Tibial nerve (tissue), 4 donors: ENCODE data around the gene GALNTL6. TPM values are rescaled to one million over a fixed set of nuclear protein-coding genes. Genes with fewer than 3 reads are reported as not detected.

ENCODE experiments used
- DNase-seq, 2 donors: peaks; one replicate each; pipeline ENCODE4 v3.0.0-alpha.2; 2019; ENCODE audit warnings: low spot score in 2 of 2
- H3K27ac ChIP-seq, 4 donors: fragments of 200-600 bp; sonication (generic) in 3 of 4; one replicate each; pipeline ENCODE4 v1.5.1; 2017 to 2019; ENCODE audit warnings: mild to moderate bottlenecking in 1 of 4
- H3K27me3 ChIP-seq, 2 donors: fragments of 200-600 bp; sonication (generic) in 1 of 2; one replicate each; pipeline versions ENCODE4 v1.5.1 to v1.6.0; 2017 to 2019
- H3K36me3 ChIP-seq, 3 donors: fragments of 200-600 bp; sonication (generic); one replicate each; pipeline ENCODE4 v1.5.1; 2018 to 2019
- H3K4me1 ChIP-seq, 4 donors: fragments of 200-600 bp; sonication (generic) in 3 of 4; one replicate each; pipeline ENCODE4 v1.5.1; 2017 to 2019
- H3K4me3 ChIP-seq, 4 donors: fragments of 200-600 bp; sonication (generic) in 3 of 4; one replicate each; pipeline ENCODE4 v1.5.1; 2017 to 2019; ENCODE audit warnings: mild to moderate bottlenecking in 1 of 4, moderate library complexity in 1 of 4
- H3K9me3 ChIP-seq, 4 donors: fragments of 200-600 bp; sonication (generic) in 3 of 4; one replicate each; pipeline ENCODE4 v1.5.1; 2017 to 2019
- EP300 ChIP-seq, 2 donors: sonication (generic); formaldehyde crosslinking; IDR thresholded peaks; one replicate each; pipeline ENCODE4 v1.6.1; 2017; ENCODE audit warnings: antibody characterized with exemption in 2 of 2, mild to moderate bottlenecking in 1 of 2
- POLR2A ChIP-seq, 2 donors: fragments of 450-650 bp; IDR thresholded peaks; one replicate each; pipeline ENCODE4 v1.6.1; 2017; ENCODE audit warnings: antibody characterized with exemption in 2 of 2, mild to moderate bottlenecking in 2 of 2, moderate library complexity in 2 of 2
- WGBS, 2 donors: methylation state at CpG; one replicate each; pipeline ENCODE4 v1.1.5; 2018; 5-methylcytosine and 5-hydroxymethylcytosine counted together
- total RNA-seq, 4 donors: library from RNA; depleted of rRNA; stranded (reverse); fragments of >200 nt; gene quantifications; one replicate each; pipeline ENCODE4 v1.1.0, GENCODE V29; 2016
- TF ChIP-seq, protein P1 (sequence below), 5 experiments: fragments of 200-600 bp in 3 of 5; fragments of 450-650 bp in 2 of 5; sonication (generic) in 3 of 5; IDR thresholded peaks; one replicate each; pipeline ENCODE4 v1.5.1; 2016 to 2019; ENCODE audit warnings: antibody characterized with exemption in 5 of 5, mild to moderate bottlenecking in 3 of 5, moderate library complexity in 2 of 5

Gene GALNTL6
- total RNA-seq, 4 donors from 2014 or later: not detected

DNA sequence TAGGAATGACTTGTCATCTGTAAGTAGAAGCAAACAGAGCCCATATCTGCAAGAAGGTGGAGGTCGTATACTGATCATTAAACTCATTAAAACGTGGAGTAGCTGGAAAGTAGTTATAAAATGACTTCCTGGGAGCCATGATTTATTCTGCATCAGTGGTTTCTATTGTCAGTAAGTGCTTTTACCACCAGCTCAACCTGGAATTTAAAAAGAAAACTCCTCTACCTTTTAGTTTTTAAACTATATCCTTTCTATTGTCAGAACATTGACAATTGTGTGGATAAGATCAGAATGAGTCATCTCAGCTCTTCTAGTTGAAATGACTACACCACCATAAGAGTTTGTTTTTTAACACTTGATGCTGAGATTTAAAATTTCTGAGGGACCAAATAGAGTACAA, 704.2 kb downstream of the GALNTL6 start:
- no peak overlapping the region for H3K27ac ChIP-seq
- no peaks in the 10 kb centered on the region for H3K27me3 ChIP-seq
- no peaks in the 10 kb centered on the region for H3K36me3 ChIP-seq
- no peaks in the 10 kb centered on the region for H3K4me1 ChIP-seq
- WGBS, 2 donors: 41 to 42% methylated on average over 2 of the region's 2 CpGs
- TF ChIP-seq EP300 (IDR thresholded peaks at IDR 0.05) (no peak), POLR2A (IDR thresholded peaks at IDR 0.05) (no peak)
- TF ChIP-seq, protein P1, sequence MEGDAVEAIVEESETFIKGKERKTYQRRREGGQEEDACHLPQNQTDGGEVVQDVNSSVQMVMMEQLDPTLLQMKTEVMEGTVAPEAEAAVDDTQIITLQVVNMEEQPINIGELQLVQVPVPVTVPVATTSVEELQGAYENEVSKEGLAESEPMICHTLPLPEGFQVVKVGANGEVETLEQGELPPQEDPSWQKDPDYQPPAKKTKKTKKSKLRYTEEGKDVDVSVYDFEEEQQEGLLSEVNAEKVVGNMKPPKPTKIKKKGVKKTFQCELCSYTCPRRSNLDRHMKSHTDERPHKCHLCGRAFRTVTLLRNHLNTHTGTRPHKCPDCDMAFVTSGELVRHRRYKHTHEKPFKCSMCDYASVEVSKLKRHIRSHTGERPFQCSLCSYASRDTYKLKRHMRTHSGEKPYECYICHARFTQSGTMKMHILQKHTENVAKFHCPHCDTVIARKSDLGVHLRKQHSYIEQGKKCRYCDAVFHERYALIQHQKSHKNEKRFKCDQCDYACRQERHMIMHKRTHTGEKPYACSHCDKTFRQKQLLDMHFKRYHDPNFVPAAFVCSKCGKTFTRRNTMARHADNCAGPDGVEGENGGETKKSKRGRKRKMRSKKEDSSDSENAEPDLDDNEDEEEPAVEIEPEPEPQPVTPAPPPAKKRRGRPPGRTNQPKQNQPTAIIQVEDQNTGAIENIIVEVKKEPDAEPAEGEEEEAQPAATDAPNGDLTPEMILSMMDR (IDR thresholded peaks at IDR 0.05): no peak
- H3K4me3 ChIP-seq: no peak overlapping the region
- no peaks in the 10 kb centered on the region for H3K9me3 ChIP-seq
- no peak for DNase-seq

DNA sequence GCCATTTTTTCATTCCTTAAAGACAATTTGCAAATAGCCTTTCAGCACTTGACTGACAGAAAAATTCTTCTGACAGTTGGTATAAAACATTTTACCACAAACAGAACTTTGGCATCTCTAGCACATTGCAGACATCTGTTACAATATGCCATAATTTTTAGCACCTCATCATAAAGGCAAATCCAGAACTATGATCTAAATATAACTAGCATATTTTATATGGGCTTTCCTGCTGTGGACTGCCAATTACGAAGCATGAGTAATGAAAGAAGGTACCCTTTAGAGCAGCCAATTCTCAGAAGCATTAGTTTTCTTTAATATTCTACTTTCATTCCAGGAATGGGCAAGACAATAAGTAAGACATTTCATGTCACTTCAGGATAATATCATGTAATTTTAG, 708.0 kb downstream of the GALNTL6 start:
- Histone ChIP-seq H3K27me3 (no peaks in the 10 kb centered on the region), H3K27ac (no peak overlapping the region), H3K4me3 (no peak overlapping the region), H3K36me3 (no peaks in the 10 kb centered on the region), H3K4me1 (no peaks in the 10 kb centered on the region), H3K9me3 (no peaks in the 10 kb centered on the region)
- 41 to 43% methylated on average over 1 of the region's 1 CpG for WGBS, 2 donors
- no peak for DNase-seq
- TF ChIP-seq, protein P1 (IDR thresholded peaks at IDR 0.05): no peak
- no peak for TF ChIP-seq POLR2A (IDR thresholded peaks at IDR 0.05)
- TF ChIP-seq EP300 (IDR thresholded peaks at IDR 0.05): no peak

DNA sequence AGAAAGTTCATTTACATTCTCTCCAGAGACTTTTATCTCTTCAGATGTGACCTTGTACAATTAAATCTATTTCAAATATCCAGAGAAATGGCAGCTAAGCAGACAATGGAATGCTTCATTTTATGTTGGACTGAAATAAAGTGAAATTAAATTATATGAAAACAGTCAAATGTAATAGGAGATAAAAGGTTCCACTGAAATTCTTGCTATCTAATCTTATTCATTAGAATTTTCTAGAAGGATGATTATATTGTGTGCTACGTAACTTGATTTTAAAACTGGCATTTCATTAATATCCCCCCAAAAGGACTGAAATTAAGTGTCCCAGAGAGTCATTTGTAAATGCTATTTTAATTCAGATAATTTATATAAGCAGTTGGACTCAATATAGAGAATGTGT, 708.5 kb downstream of the GALNTL6 start:
- TF ChIP-seq POLR2A (IDR thresholded peaks at IDR 0.05) (no peak), EP300 (IDR thresholded peaks at IDR 0.05) (no peak)
- TF ChIP-seq, protein P1 (IDR thresholded peaks at IDR 0.05): no peak
- no peak for DNase-seq
- H3K4me1 ChIP-seq: no peaks in the 10 kb centered on the region
- no peaks in the 10 kb centered on the region for H3K36me3 ChIP-seq
- H3K27me3 ChIP-seq: no peaks in the 10 kb centered on the region
- H3K27ac ChIP-seq: no peak overlapping the region
- H3K4me3 ChIP-seq: no peak overlapping the region
- WGBS, 2 donors: 83 to 93% methylated on average over 1 of the region's 1 CpG
- no peaks in the 10 kb centered on the region for H3K9me3 ChIP-seq

DNA sequence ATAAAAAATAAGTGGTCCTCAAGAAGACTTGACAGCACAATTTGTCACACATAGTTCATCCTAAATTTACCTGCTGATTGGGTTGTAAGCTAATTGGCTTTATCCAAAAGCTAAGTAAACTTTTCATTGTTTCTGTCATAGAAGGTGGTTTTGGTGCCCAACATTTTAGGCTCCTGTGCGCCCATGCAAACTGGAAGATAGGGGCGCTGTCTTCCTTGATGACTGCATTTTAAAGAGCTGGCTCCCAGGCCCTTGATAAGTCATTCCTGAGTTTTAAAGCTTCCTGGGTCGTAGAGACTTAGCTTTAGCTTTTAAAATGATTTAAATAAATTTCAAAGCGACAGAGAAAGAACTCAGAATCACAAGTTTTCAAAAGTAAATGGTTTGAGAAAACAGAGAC, 730.0 kb downstream of the GALNTL6 start:
- TF ChIP-seq, protein P1 (IDR thresholded peaks at IDR 0.05): no peak
- no peak for TF ChIP-seq EP300 (IDR thresholded peaks at IDR 0.05)
- TF ChIP-seq POLR2A (IDR thresholded peaks at IDR 0.05): no peak
- DNase-seq: no peak
- no peaks in the 10 kb centered on the region for H3K9me3 ChIP-seq
- no peaks in the 10 kb centered on the region for H3K27me3 ChIP-seq
- H3K4me3 ChIP-seq: no peak overlapping the region
- no peak overlapping the region for H3K27ac ChIP-seq
- WGBS, 2 donors: 73 to 79% methylated on average over 4 of the region's 4 CpGs
- H3K36me3 ChIP-seq: no peaks in the 10 kb centered on the region
- H3K4me1 ChIP-seq: no peaks in the 10 kb centered on the region

DNA sequence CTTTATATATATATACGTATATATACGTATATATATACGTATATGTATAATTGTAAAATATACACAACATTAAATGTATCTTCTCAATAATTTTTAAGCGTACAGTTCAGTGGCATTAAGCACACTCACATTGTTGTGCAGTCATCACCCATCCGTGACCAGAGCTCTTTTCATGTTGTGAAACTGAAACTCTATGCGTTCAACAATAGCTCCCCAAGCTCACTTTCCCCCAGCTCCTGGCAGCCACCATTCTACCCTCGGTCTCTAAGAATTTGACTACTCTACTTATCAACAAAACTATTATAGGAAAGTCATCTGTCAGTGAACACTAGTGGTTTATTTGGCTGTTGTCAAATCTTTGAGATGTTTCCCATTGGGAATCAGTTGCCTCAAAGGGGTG, 733.6 kb downstream of the GALNTL6 start:
- WGBS, 2 donors: 69 to 72% methylated on average over 7 of the region's 7 CpGs
- TF ChIP-seq, protein P1 (IDR thresholded peaks at IDR 0.05): no peak
- TF ChIP-seq POLR2A (IDR thresholded peaks at IDR 0.05) (no peak), EP300 (IDR thresholded peaks at IDR 0.05) (no peak)

More for the DNA sequence above, 733.6 kb downstream of the GALNTL6 start:
- no peak for DNase-seq
- Histone ChIP-seq H3K4me3 (no peak overlapping the region), H3K9me3 (no peaks in the 10 kb centered on the region), H3K27ac (no peak overlapping the region), H3K27me3 (no peaks in the 10 kb centered on the region), H3K36me3 (no peaks in the 10 kb centered on the region), H3K4me1 (no peaks in the 10 kb centered on the region)
